ENCODE data around the gene ATG7.

ATG7 gene

GRCh38 chr3:11312166-11312565 lies 40.0 kb downstream of the ATG7 start:
- WGBS, 2 experiments, result 93 to 95% methylated on average over 4 to 5 of the region's 5 CpGs
- Histone ChIP-seq H3K9me3 (ENCODE audit: control insufficient read depth, low read length) (no peaks in the 10 kb centered on the region), H3K27me3 (ENCODE audit: control insufficient read depth, insufficient read depth, low read length, poor library complexity, severe bottlenecking) (no peaks in the 10 kb centered on the region), H3K4me3 (ENCODE audit: insufficient read depth, low read depth, low read length) (no peak overlapping the region), H3K36me3 (ENCODE audit: control insufficient read depth, insufficient read depth, low read length) (peaks cover 6% of the 10 kb centered on the region), H3K4me1 (ENCODE audit: control insufficient read depth, insufficient read depth, low read length) (no peaks in the 10 kb centered on the region), H3K27ac (ENCODE audit: insufficient read depth, low read depth, low read length, poor library complexity, severe bottlenecking) (no peak overlapping the region)

DNA sequence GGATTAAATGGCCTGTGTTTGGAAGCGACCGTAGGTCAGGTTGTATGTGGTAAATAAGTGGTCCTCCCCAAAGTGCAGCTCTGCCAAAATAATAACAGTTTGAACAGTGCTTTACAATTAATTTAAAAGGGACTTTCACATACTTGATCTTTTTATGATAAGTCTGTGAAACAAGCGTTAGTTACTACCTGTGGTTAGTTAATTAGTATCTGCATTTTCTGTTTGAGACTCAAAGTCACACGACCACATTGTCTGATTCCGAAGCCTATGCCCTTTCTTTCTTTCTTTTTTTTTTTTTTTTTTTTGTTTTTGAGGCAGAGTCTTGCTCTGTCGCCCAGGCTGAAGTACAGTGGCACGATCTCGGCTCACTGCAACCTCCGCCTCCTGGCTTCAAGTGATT lies 45.1 kb downstream of the ATG7 start:
- Histone ChIP-seq H3K27ac (ENCODE audit: insufficient read depth, low read depth, low read length, poor library complexity, severe bottlenecking) (no peak overlapping the region), H3K4me1 (ENCODE audit: control insufficient read depth, insufficient read depth, low read length) (no peaks in the 10 kb centered on the region), H3K9me3 (ENCODE audit: control insufficient read depth, low read length) (no peaks in the 10 kb centered on the region), H3K27me3 (ENCODE audit: control insufficient read depth, insufficient read depth, low read length, poor library complexity, severe bottlenecking) (no peaks in the 10 kb centered on the region), H3K4me3 (ENCODE audit: insufficient read depth, low read depth, low read length) (no peak overlapping the region), H3K36me3 (ENCODE audit: control insufficient read depth, insufficient read depth, low read length) (peaks cover 3% of the 10 kb centered on the region)
- 75 to 78% methylated on average over 8 to 9 of the region's 9 CpGs for WGBS, 2 experiments

GRCh38 chr3:11322931-11323330 lies 50.7 kb downstream of the ATG7 start:
- H3K36me3 ChIP-seq (ENCODE audit: control insufficient read depth, insufficient read depth, low read length), result no peaks in the 10 kb centered on the region
- WGBS, 2 experiments, result 92 to 95% methylated on average over 2 of the region's 2 CpGs
- no peak overlapping the region for H3K27ac ChIP-seq (ENCODE audit: insufficient read depth, low read depth, low read length, poor library complexity, severe bottlenecking)
- H3K4me1 ChIP-seq (ENCODE audit: control insufficient read depth, insufficient read depth, low read length), result no peaks in the 10 kb centered on the region
- no peaks in the 10 kb centered on the region for H3K27me3 ChIP-seq (ENCODE audit: control insufficient read depth, insufficient read depth, low read length, poor library complexity, severe bottlenecking)
- no peak overlapping the region for H3K4me3 ChIP-seq (ENCODE audit: insufficient read depth, low read depth, low read length)
- no peaks in the 10 kb centered on the region for H3K9me3 ChIP-seq (ENCODE audit: control insufficient read depth, low read length)

- no peak overlapping the region for H3K27ac ChIP-seq (ENCODE audit: insufficient read depth, low read depth, low read length, poor library complexity, severe bottlenecking)
- 93 to 94% methylated on average over 3 of the region's 3 CpGs for WGBS, 2 experiments
- no peaks in the 10 kb centered on the region for H3K36me3 ChIP-seq (ENCODE audit: control insufficient read depth, insufficient read depth, low read length)
- no peak overlapping the region for H3K4me3 ChIP-seq (ENCODE audit: insufficient read depth, low read depth, low read length)
- no peaks in the 10 kb centered on the region for H3K4me1 ChIP-seq (ENCODE audit: control insufficient read depth, insufficient read depth, low read length)
- H3K9me3 ChIP-seq (ENCODE audit: control insufficient read depth, low read length), result no peaks in the 10 kb centered on the region
- no peaks in the 10 kb centered on the region for H3K27me3 ChIP-seq (ENCODE audit: control insufficient read depth, insufficient read depth, low read length, poor library complexity, severe bottlenecking)
Measured at GRCh38 chr3:11323813-11324212, 51.6 kb downstream of the ATG7 start.

DNA sequence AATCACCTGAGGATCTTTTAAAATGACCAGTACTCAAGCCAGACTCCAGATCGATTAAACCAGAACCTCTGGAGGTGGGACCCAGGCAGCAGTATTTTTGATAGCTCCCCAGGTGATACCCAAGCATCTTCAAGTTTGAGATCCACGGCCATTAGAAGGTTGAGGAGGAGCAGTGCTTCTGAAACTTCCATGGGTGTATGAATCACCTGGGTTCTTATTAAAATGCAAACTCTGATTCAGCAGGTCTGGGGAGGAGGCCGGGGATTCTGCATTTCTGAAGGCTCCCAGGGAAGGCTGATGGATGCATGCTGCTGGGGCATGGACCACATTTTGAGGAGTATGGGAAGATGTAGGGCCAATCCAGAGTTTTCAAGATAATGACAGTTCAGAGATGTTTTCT lies 55.4 kb downstream of the ATG7 start:
- 93% methylated on average over 3 of the region's 3 CpGs for WGBS, 2 experiments
- Histone ChIP-seq H3K27ac (ENCODE audit: insufficient read depth, low read depth, low read length, poor library complexity, severe bottlenecking) (no peak overlapping the region), H3K4me3 (ENCODE audit: insufficient read depth, low read depth, low read length) (no peak overlapping the region), H3K4me1 (ENCODE audit: control insufficient read depth, insufficient read depth, low read length) (no peaks in the 10 kb centered on the region), H3K9me3 (ENCODE audit: control insufficient read depth, low read length) (no peaks in the 10 kb centered on the region), H3K27me3 (ENCODE audit: control insufficient read depth, insufficient read depth, low read length, poor library complexity, severe bottlenecking) (no peaks in the 10 kb centered on the region), H3K36me3 (ENCODE audit: control insufficient read depth, insufficient read depth, low read length) (no peaks in the 10 kb centered on the region)

GRCh38 chr3:11328196-11328945 lies 56.2 kb downstream of the ATG7 start:
- 94 to 96% methylated on average over 8 to 9 of the region's 10 CpGs for WGBS, 2 experiments
- H3K27me3 ChIP-seq (ENCODE audit: control insufficient read depth, insufficient read depth, low read length, poor library complexity, severe bottlenecking), result no peaks in the 10 kb centered on the region
- no peaks in the 10 kb centered on the region for H3K9me3 ChIP-seq (ENCODE audit: control insufficient read depth, low read length)
- H3K4me3 ChIP-seq (ENCODE audit: insufficient read depth, low read depth, low read length), result no peak overlapping the region
- no peaks in the 10 kb centered on the region for H3K36me3 ChIP-seq (ENCODE audit: control insufficient read depth, insufficient read depth, low read length)
- H3K27ac ChIP-seq (ENCODE audit: insufficient read depth, low read depth, low read length, poor library complexity, severe bottlenecking), result no peak overlapping the region
- no peaks in the 10 kb centered on the region for H3K4me1 ChIP-seq (ENCODE audit: control insufficient read depth, insufficient read depth, low read length)

DNA sequence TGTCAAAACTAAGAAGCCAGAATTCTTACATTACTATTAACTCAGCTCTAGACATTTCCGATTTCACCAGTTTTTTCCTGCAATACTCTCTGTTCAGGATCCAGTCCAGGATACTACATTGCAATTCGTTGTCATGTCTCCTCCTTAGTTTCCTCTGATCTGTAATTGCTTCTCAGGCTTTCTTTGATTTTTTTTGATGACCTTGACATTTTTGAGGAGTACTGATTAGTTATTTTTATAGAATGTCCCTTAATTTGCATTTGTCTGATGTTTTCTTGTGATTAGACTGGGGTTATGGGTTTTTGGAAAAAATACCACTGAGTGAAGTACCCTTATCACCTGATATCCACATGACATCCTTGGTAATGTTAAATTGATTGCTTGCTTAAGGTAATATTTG lies 57.6 kb downstream of the ATG7 start:
- Histone ChIP-seq H3K27me3 (ENCODE audit: control insufficient read depth, insufficient read depth, low read length, poor library complexity, severe bottlenecking) (no peaks in the 10 kb centered on the region), H3K36me3 (ENCODE audit: control insufficient read depth, insufficient read depth, low read length) (no peaks in the 10 kb centered on the region), H3K4me3 (ENCODE audit: insufficient read depth, low read depth, low read length) (no peak overlapping the region), H3K4me1 (ENCODE audit: control insufficient read depth, insufficient read depth, low read length) (no peaks in the 10 kb centered on the region), H3K9me3 (ENCODE audit: control insufficient read depth, low read length) (no peaks in the 10 kb centered on the region), H3K27ac (ENCODE audit: insufficient read depth, low read depth, low read length, poor library complexity, severe bottlenecking) (no peak overlapping the region)
- WGBS, 2 experiments, result 86 to 95% methylated on average over 2 of the region's 2 CpGs

GRCh38 chr3:11331101-11331500 lies 58.9 kb downstream of the ATG7 start:
- Histone ChIP-seq H3K4me1 (ENCODE audit: control insufficient read depth, insufficient read depth, low read length) (no peaks in the 10 kb centered on the region), H3K27me3 (ENCODE audit: control insufficient read depth, insufficient read depth, low read length, poor library complexity, severe bottlenecking) (no peaks in the 10 kb centered on the region), H3K36me3 (ENCODE audit: control insufficient read depth, insufficient read depth, low read length) (no peaks in the 10 kb centered on the region), H3K4me3 (ENCODE audit: insufficient read depth, low read depth, low read length) (no peak overlapping the region), H3K27ac (ENCODE audit: insufficient read depth, low read depth, low read length, poor library complexity, severe bottlenecking) (no peak overlapping the region), H3K9me3 (ENCODE audit: control insufficient read depth, low read length) (no peaks in the 10 kb centered on the region)
- WGBS, 2 experiments, result 88 to 97% methylated on average over 1 of the region's 1 CpG

GRCh38 chr3:11335056-11335608 lies 62.9 kb downstream of the ATG7 start:
- 63 to 83% methylated on average over 4 of the region's 4 CpGs for WGBS, 2 experiments
- H3K4me3 ChIP-seq (ENCODE audit: insufficient read depth, low read depth, low read length), result no peak overlapping the region
- no peak overlapping the region for H3K27ac ChIP-seq (ENCODE audit: insufficient read depth, low read depth, low read length, poor library complexity, severe bottlenecking)

DNA sequence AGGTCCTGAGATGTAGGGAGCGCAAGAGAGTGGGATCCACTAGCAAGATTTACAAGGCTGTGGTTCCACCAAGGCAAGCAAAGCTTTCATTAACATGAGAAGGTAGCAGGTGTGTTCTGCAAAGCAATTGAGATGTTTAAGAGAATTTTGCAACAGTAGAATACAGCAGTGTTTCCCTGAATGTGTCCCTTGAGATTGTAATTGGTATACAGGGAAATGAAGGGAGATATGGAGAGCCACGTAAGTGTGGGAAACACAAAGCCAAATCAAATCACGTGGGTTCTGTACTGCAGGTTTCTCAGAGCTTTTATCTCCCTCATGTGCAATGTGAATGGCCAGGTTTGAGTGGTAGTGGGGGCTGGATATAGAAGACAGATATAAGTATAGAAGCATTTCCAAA lies 67.3 kb downstream of the ATG7 start:
- Histone ChIP-seq H3K36me3 (ENCODE audit: control insufficient read depth, insufficient read depth, low read length) (no peaks in the 10 kb centered on the region), H3K27me3 (ENCODE audit: control insufficient read depth, insufficient read depth, low read length, poor library complexity, severe bottlenecking) (no peaks in the 10 kb centered on the region), H3K27ac (ENCODE audit: insufficient read depth, low read depth, low read length, poor library complexity, severe bottlenecking) (no peak overlapping the region), H3K4me1 (ENCODE audit: control insufficient read depth, insufficient read depth, low read length) (no peaks in the 10 kb centered on the region), H3K9me3 (ENCODE audit: control insufficient read depth, low read length) (no peaks in the 10 kb centered on the region), H3K4me3 (ENCODE audit: insufficient read depth, low read depth, low read length) (no peak overlapping the region)
- 88 to 90% methylated on average over 3 of the region's 3 CpGs for WGBS, 2 experiments

More at GRCh38 chr3:11335056-11335608, 62.9 kb downstream of the ATG7 start:
- no peaks in the 10 kb centered on the region for H3K4me1 ChIP-seq (ENCODE audit: control insufficient read depth, insufficient read depth, low read length)
- no peaks in the 10 kb centered on the region for H3K9me3 ChIP-seq (ENCODE audit: control insufficient read depth, low read length)
- no peaks in the 10 kb centered on the region for H3K27me3 ChIP-seq (ENCODE audit: control insufficient read depth, insufficient read depth, low read length, poor library complexity, severe bottlenecking)
- H3K36me3 ChIP-seq (ENCODE audit: control insufficient read depth, insufficient read depth, low read length), result no peaks in the 10 kb centered on the region
